Nephron progenitor cell (in vitro differentiated cells): Measurements from ENCODE around the gene CDCA4.

Experiments
- DNase-seq: peaks from one replicate; pipeline ENCODE4 v3.0.0; 2021
- H3K27ac Mint-ChIP-seq: 2 replicates; pipeline ENCODE4 v1.8.0; 2021; ENCODE audit warnings: mild to moderate bottlenecking, moderate library complexity, mixed read lengths
- H3K27me3 Mint-ChIP-seq: 2 replicates; pipeline ENCODE4 v1.8.0; 2021; ENCODE audit warnings: mild to moderate bottlenecking, low read depth, mixed read lengths; ENCODE audit not compliant: poor library complexity
- H3K36me3 Mint-ChIP-seq: 2 replicates; pipeline ENCODE4 v1.8.0; 2021; ENCODE audit warnings: low read depth, mixed read lengths
- H3K4me1 Mint-ChIP-seq: 2 replicates; pipeline ENCODE4 v1.8.0; 2021; ENCODE audit warnings: mixed read lengths
- H3K4me3 Mint-ChIP-seq: 2 replicates; pipeline ENCODE4 v1.8.0; 2021; ENCODE audit warnings: mild to moderate bottlenecking, moderate library complexity, mixed read lengths
- H3K9me3 Mint-ChIP-seq: 2 replicates; pipeline ENCODE4 v1.8.0; 2021; ENCODE audit warnings: mild to moderate bottlenecking, moderate library complexity, mixed read lengths
- CTCF ChIP-seq: fragments of 200-600 bp; sonication (generic); IDR thresholded peaks from 2 replicates; pipeline ENCODE4 v1.5.0; 2021; ENCODE audit warnings: antibody characterized with exemption

CDCA4 gene

GRCh38 chr14:105053996-105054395 is 33.1 kb upstream of the CDCA4 start:
- DNase-seq: no peak
- Mint-ChIP-seq H3K9me3 (no peaks in the 10 kb centered on the region), H3K27me3 (peaks cover 59% of the 10 kb centered on the region), H3K36me3 (no peaks in the 10 kb centered on the region), H3K27ac (no peak overlapping the region), H3K4me1 (peaks cover 26% of the 10 kb centered on the region), H3K4me3 (no peak overlapping the region)
- no peak for TF ChIP-seq CTCF

- no peak overlapping the region for H3K4me3 Mint-ChIP-seq
- peaks cover 62% of the 10 kb centered on the region for H3K27me3 Mint-ChIP-seq
- no peak for DNase-seq
- no peak overlapping the region for H3K27ac Mint-ChIP-seq
- no peak for TF ChIP-seq CTCF
- H3K9me3 Mint-ChIP-seq: no peaks in the 10 kb centered on the region
- H3K36me3 Mint-ChIP-seq: no peaks in the 10 kb centered on the region
- peaks cover 26% of the 10 kb centered on the region for H3K4me1 Mint-ChIP-seq
These were observed 32.5 kb upstream of the CDCA4 start for GRCh38 chr14:105053421-105053820.

GRCh38 chr14:105052110-105052458 is 31.2 kb upstream of the CDCA4 start:
- TF ChIP-seq CTCF: no peak
- DNase-seq: no peak
- Mint-ChIP-seq H3K27ac (no peak overlapping the region), H3K4me1 (peaks cover 25% of the 10 kb centered on the region), H3K9me3 (no peaks in the 10 kb centered on the region), H3K4me3 (no peak overlapping the region), H3K36me3 (no peaks in the 10 kb centered on the region), H3K27me3 (peaks cover 62% of the 10 kb centered on the region)

GRCh38 chr14:105051182-105052109 is 30.6 kb upstream of the CDCA4 start:
- no peak for DNase-seq
- no peaks in the 10 kb centered on the region for H3K9me3 Mint-ChIP-seq
- no peak overlapping the region for H3K4me3 Mint-ChIP-seq
- H3K36me3 Mint-ChIP-seq: no peaks in the 10 kb centered on the region
- TF ChIP-seq CTCF: no peak
- H3K27ac Mint-ChIP-seq: no peak overlapping the region
- peaks cover 56% of the 10 kb centered on the region for H3K27me3 Mint-ChIP-seq
- peaks cover 18% of the 10 kb centered on the region for H3K4me1 Mint-ChIP-seq

- no peak for TF ChIP-seq CTCF
- H3K27ac Mint-ChIP-seq: no peak overlapping the region
- H3K36me3 Mint-ChIP-seq: no peaks in the 10 kb centered on the region
- H3K9me3 Mint-ChIP-seq: no peaks in the 10 kb centered on the region
- no peak overlapping the region for H3K4me3 Mint-ChIP-seq
- H3K4me1 Mint-ChIP-seq: peaks cover 13% of the 10 kb centered on the region
- DNase-seq: no peak
- peaks cover 53% of the 10 kb centered on the region for H3K27me3 Mint-ChIP-seq
These were observed 29.6 kb upstream of the CDCA4 start for GRCh38 chr14:105050551-105050897.
